Activated CD4-positive, alpha-beta T cell treated with anti-CD3 and anti-CD28 coated beads, Interleukin-2, amount 50 U/mL, for 1 hour (primary cell): ENCODE results near the gene TMEM221.
A peak's percentile ranks its signal among the peaks of the same experiment; 100 is the strongest.
"Not testable (repeated sequence)": the region's sequence is repeated elsewhere in the genome, so short reads cannot be mapped to it uniquely, and the experiment has no call there.

Source experiments
- DNase-seq: peaks from one replicate; pipeline ENCODE4 v3.0.0-alpha.2; 2020

The TMEM221 gene

GRCh38 chr19:17448131-17448967 is at the start of gene TMEM221:
TSS of gene TMEM221 (minus strand) at chr19:17448668. CDS start at chr19:17448462, 206 bp downstream.
- peak; percentile 56 for DNase-seq

GRCh38 chr19:17497149-17497798 is 48.8 kb upstream of the TMEM221 start:
- DNase-seq = no peak

- peak; percentile 80 for DNase-seq
Measured at GRCh38 chr19:17496337-17496997, 48.0 kb upstream of the TMEM221 start.

- no peak for DNase-seq
Measured at GRCh38 chr19:17495639-17496296, 47.3 kb upstream of the TMEM221 start.

GRCh38 chr19:17491287-17491686 is 42.8 kb upstream of the TMEM221 start:
- DNase-seq = no peak

GRCh38 chr19:17490411-17490810 is 41.9 kb upstream of the TMEM221 start:
- peak; percentile 18 for DNase-seq

GRCh38 chr19:17489392-17490030 is 41.0 kb upstream of the TMEM221 start:
- no peak for DNase-seq

GRCh38 chr19:17488593-17489391 is 40.3 kb upstream of the TMEM221 start:
- DNase-seq = peak; percentile 71

- no peak for DNase-seq
Measured at GRCh38 chr19:17487284-17488121, 39.0 kb upstream of the TMEM221 start.

- no peak for DNase-seq
Measured at GRCh38 chr19:17486545-17487240, 38.2 kb upstream of the TMEM221 start.

- DNase-seq = no peak
Measured at GRCh38 chr19:17484520-17485185, 36.2 kb upstream of the TMEM221 start.

GRCh38 chr19:17483605-17484002 is 35.1 kb upstream of the TMEM221 start:
- no peak for DNase-seq

- DNase-seq = no peak
Measured at GRCh38 chr19:17482877-17483604, 34.6 kb upstream of the TMEM221 start.

- DNase-seq = no peak
Measured at GRCh38 chr19:17481986-17482385, 33.5 kb upstream of the TMEM221 start.

GRCh38 chr19:17479325-17479791 is 30.9 kb upstream of the TMEM221 start:
- no peak for DNase-seq

GRCh38 chr19:17475541-17476115 is 27.2 kb upstream of the TMEM221 start:
- no peak for DNase-seq

- DNase-seq = not testable (repeated sequence)
Measured at GRCh38 chr19:17475011-17475540, 26.6 kb upstream of the TMEM221 start.

GRCh38 chr19:17473041-17473440 is 24.6 kb upstream of the TMEM221 start:
- no peak for DNase-seq
